ENCODE measurements around the gene EHD1. TPM values are rescaled to one million over a fixed set of nuclear protein-coding genes. Genes with fewer than 3 reads are reported as not detected.

Gene EHD1
- total and polyA plus RNA-seq, 9 of the 15 experiments (the other 6 are each of a cell fraction or from before 2014, with no cell fraction given): 0.46 to 65.0 (median 16.4) TPM

DNA sequence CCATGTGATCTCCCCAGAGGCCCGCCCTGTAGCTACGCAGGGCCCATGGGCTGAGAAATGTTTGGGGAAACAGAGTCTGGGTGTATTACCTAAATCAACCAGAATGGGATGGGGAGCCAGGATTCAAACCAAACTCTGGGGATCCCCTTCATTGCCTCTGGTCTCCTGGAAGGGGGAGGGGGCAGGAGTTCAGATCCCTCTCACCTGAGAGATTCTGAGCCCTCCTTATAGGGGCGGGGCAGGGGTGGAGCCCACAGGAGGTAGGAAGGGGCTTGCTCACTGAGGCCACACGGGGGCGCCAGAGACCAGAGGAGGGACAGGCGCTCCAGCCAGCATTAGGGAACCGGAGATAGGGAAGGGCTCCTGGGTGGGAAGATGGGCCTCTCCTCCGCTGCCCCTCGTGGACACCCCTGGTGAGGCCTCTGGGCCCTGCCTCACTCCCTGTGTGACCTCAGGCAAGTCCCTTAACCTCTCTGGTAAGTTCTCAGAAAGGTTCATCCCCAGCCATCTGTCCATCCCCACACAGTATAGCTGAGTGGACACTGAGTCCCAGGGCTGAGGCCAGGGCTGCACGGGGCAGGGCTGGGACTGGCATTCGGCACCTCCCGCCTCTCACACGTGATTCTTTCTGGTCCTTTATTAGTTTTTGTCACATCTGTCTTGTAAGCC lies 31.3 kb downstream of the EHD1 start (continued):
- TF ChIP-seq, protein P1, sequence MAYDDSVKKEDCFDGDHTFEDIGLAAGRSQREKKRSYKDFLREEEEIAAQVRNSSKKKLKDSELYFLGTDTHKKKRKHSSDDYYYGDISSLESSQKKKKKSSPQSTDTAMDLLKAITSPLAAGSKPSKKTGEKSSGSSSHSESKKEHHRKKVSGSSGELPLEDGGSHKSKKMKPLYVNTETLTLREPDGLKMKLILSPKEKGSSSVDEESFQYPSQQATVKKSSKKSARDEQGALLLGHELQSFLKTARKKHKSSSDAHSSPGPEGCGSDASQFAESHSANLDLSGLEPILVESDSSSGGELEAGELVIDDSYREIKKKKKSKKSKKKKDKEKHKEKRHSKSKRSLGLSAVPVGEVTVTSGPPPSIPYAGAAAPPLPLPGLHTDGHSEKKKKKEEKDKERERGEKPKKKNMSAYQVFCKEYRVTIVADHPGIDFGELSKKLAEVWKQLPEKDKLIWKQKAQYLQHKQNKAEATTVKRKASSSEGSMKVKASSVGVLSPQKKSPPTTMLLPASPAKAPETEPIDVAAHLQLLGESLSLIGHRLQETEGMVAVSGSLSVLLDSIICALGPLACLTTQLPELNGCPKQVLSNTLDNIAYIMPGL (CRISPR knock-in tag; IDR thresholded peaks at IDR 0.05): no peak
- peak; percentile 98 to 99 for TF ChIP-seq RAD21 (CRISPR knock-in tag; conservative IDR thresholded peaks at IDR 0.05 in 1 of 2, IDR thresholded peaks at IDR 0.05 in 1 of 2)
- 0 out of 2 replicates have a peak, but pooled peaks have one; percentile 51 for TF ChIP-seq MECOM (CRISPR knock-in tag; IDR thresholded peaks at IDR 0.05)
- TF ChIP-seq, protein P2, sequence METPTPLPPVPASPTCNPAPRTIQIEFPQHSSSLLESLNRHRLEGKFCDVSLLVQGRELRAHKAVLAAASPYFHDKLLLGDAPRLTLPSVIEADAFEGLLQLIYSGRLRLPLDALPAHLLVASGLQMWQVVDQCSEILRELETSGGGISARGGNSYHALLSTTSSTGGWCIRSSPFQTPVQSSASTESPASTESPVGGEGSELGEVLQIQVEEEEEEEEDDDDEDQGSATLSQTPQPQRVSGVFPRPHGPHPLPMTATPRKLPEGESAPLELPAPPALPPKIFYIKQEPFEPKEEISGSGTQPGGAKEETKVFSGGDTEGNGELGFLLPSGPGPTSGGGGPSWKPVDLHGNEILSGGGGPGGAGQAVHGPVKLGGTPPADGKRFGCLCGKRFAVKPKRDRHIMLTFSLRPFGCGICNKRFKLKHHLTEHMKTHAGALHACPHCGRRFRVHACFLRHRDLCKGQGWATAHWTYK (CRISPR knock-in tag; IDR thresholded peaks at IDR 0.05): peak; percentile 57; the same call in 1 of the 2 replicates
- peak; percentile 49; the same call in 1 of the 2 replicates for TF ChIP-seq JUN (IDR thresholded peaks at IDR 0.05; ENCODE audit: borderline replicate concordance, low read depth, low read length)
- TF ChIP-seq JUN (CRISPR knock-in tag; IDR thresholded peaks at IDR 0.05; ENCODE audit: borderline replicate concordance): 0 out of 2 replicates have a peak, but pooled peaks have one; percentile 43
- no peak for TF ChIP-seq ZNF146 (CRISPR knock-in tag; IDR thresholded peaks at IDR 0.05; ENCODE audit: unreplicated experiment)
- TF ChIP-seq ZNF644 (tag; IDR thresholded peaks at IDR 0.05; ENCODE audit: low read depth): no peak
- TF ChIP-seq GTF2F1 (IDR thresholded peaks at IDR 0.05; ENCODE audit: low read depth, low read length): no peak
- no peak for TF ChIP-seq ARNT (IDR thresholded peaks at IDR 0.05)
- no peak for TF ChIP-seq ZNF408 (CRISPR knock-in tag; IDR thresholded peaks at IDR 0.05; ENCODE audit: low read depth)
- no peak for TF ChIP-seq HNRNPH1 (optimal IDR thresholded peaks at IDR 0.05; ENCODE audit: low read depth, low read length)
- no peak for TF ChIP-seq TSC22D4 (tag; IDR thresholded peaks at IDR 0.05)
- TF ChIP-seq GABPB2 (CRISPR knock-in tag; conservative IDR thresholded peaks at IDR 0.05): no peak
- TF ChIP-seq ZNF431 (CRISPR knock-in tag; IDR thresholded peaks at IDR 0.05): no peak
- peak; percentile 92 for TF ChIP-seq LCOR (CRISPR knock-in tag; IDR thresholded peaks at IDR 0.05)
- TF ChIP-seq, protein P3, sequence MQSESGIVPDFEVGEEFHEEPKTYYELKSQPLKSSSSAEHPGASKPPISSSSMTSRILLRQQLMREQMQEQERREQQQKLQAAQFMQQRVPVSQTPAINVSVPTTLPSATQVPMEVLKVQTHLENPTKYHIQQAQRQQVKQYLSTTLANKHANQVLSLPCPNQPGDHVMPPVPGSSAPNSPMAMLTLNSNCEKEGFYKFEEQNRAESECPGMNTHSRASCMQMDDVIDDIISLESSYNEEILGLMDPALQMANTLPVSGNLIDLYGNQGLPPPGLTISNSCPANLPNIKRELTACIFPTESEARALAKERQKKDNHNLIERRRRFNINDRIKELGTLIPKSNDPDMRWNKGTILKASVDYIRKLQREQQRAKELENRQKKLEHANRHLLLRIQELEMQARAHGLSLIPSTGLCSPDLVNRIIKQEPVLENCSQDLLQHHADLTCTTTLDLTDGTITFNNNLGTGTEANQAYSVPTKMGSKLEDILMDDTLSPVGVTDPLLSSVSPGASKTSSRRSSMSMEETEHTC (IDR thresholded peaks at IDR 0.05): no peak
- no peak for TF ChIP-seq DNMT1 (IDR thresholded peaks at IDR 0.05)
- TF ChIP-seq, protein P4, sequence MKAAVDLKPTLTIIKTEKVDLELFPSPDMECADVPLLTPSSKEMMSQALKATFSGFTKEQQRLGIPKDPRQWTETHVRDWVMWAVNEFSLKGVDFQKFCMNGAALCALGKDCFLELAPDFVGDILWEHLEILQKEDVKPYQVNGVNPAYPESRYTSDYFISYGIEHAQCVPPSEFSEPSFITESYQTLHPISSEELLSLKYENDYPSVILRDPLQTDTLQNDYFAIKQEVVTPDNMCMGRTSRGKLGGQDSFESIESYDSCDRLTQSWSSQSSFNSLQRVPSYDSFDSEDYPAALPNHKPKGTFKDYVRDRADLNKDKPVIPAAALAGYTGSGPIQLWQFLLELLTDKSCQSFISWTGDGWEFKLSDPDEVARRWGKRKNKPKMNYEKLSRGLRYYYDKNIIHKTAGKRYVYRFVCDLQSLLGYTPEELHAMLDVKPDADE (conservative IDR thresholded peaks at IDR 0.05; ENCODE audit: control insufficient read depth, low read depth, low read length): peak; percentile 60; the same call in 1 of the 2 replicates
- TF ChIP-seq NCOA6 (IDR thresholded peaks at IDR 0.05): no peak
- peak; percentile 83 for TF ChIP-seq XRCC5 (IDR thresholded peaks at IDR 0.05; ENCODE audit: low read depth, low read length)
- TF ChIP-seq SMARCC2 (IDR thresholded peaks at IDR 0.05; ENCODE audit: low read depth): no peak
- no peak for TF ChIP-seq C11orf30 (IDR thresholded peaks at IDR 0.05; ENCODE audit: low read depth)
- no peak for TF ChIP-seq SIN3B (IDR thresholded peaks at IDR 0.05; ENCODE audit: low read depth)
- TF ChIP-seq RB1 (IDR thresholded peaks at IDR 0.05; ENCODE audit: low read depth): peak; percentile 85

All from K562 (cell line).